GM18505 (cell line): ENCODE results near the gene SLC12A4.
A peak's percentile ranks its signal among the peaks of the same experiment; 100 is the strongest.
"Not testable (repeated sequence)": the region's sequence is repeated elsewhere in the genome, so short reads cannot be mapped to it uniquely, and the experiment has no call there.

Experiments used
- ATAC-seq: cut with Tn5 transposase; IDR thresholded peaks from one replicate; pipeline ENCODE4 v1.9.1; 2021; ENCODE audit not compliant: unreplicated experiment
- POLR2A ChIP-seq: IDR thresholded peaks from 4 replicates; pipeline ENCODE4 v1.6.1; 2011; ENCODE audit warnings: borderline replicate concordance; ENCODE audit not compliant: insufficient read depth, insufficient read length; ENCODE audit errors: extremely low read depth

Gene SLC12A4

DNA sequence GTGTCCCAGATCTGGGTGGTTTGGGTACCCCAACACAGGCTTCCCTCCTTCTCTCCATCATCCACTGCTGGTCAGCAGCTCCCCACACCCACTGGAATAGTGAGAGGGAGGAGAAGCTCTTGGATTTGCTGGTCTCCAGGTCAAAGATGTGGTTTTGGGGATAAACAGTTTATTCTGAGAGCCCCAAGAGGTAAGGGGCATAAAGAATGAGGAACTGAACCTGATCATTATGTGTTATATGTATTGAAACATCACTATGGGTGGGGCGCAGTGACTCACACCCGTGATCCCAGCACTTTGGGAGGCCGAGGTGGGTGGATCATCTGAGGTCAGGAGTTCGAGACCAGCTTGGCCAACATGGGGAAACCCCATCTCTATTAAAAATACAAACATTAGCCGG, 27.0 kb upstream of the SLC12A4 start:
- ATAC-seq: no peak
- TF ChIP-seq POLR2A: no peak

- not testable (repeated sequence) for ATAC-seq
Observed at GRCh38 chr16:67994040-67994408, 25.6 kb upstream of the SLC12A4 start.

- peak; percentile 41 for TF ChIP-seq POLR2A
- ATAC-seq: peak; percentile 75
Observed at GRCh38 chr16:67993207-67994039, 25.0 kb upstream of the SLC12A4 start.

DNA sequence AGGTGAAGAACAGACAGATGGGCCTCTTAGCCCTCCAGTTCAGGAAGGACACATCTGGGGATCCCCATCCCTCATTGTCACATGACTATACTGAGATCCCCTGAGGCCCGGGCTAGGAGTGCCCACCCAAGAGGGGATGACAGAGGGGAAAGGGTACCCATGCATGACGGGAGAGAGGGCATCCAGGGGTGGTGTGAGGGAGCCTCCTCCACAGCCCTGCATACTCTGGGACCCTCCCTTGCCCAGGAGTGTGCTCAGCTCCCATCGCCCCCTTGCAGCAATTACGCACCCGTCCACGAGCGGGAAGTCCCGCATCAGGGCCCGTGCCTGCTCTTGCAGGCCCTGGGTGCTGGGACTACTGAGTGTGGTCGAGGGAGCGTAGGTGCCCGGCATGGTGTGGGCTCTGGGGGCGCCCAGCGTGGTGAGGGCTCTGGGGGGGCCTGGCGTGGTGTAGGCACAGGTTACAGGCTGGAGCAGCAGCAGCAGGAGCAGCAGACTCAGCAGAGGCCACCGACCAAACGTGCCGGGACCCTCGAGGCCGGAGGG, 24.3 kb upstream of the SLC12A4 start:
- no peak for ATAC-seq
- TF ChIP-seq POLR2A: no peak

DNA sequence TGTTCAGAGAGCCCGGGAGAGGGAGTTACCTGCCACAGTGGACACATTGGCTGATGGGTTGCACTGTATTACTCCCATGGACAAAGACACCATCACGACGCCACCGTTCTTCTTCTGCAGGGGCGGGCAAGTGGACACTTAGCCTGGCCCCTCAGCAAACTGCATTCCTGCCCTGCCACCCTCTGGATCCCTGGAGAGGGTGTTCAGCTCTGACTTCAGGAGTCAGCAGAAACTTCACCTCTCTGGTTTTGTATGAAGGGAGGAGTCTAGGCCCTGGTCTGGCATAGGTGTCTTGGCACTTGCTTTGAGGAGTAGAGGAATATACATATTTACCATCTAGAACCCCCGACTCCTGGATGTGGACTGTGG, 21.6 kb upstream of the SLC12A4 start:
- ATAC-seq: no peak
- no peak for TF ChIP-seq POLR2A

DNA sequence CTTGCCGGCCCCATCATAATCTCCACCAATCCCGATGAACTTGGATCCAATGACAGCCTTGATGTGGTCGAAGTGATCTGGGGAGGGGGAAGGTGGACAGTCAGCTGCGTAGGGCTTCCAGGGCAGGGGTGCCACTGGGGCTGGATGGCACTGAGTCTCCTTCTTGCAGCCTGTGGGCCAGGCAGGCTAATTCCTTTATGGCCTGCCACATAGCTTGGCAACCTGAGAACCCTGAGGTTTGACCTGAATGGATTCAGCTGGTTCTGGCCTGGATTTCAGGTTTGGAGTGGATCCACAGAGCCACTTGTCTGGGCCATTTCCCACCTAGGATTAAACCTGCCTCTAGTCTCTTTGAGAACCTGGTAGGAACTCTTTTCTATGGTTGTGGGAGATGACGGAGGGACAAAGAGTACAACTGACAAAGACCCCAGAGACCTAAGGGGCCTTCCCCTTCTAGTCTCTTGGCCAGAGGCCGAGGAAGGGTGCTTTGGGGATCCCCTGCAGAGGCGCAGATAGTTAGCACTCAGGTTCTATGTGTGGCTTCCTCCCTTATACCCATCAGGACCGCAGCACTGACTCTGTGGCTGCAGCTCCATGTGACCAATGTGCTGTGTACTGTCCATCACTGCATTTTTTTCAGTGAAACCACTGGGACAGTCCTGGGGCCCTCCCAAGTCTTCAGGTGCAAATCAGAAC, 21.0 kb upstream of the SLC12A4 start:
- no peak for TF ChIP-seq POLR2A

DNA sequence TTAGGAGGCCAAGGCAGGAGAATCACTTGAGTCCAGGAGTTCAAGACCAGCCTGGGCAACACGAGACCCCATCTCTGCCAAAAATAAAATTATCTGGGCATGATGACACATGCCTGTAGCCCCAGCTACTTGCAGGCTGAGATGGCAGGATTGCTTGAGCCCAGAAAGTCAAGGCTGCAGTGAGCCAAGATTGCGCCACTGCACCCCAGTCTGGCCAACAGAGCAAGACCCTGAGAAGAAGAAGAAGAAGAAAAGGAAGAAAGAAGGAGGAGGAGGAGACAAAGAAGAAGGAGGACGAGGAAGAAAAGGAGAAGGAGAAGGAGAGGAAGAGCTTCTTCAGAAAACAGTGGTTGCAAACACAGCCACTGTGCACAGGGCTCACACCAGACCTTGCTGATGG, 20.2 kb upstream of the SLC12A4 start:
- no peak for TF ChIP-seq POLR2A
- ATAC-seq: no peak

More for the DNA sequence above, 21.0 kb upstream of the SLC12A4 start:
- no peak for ATAC-seq

- no peak for ATAC-seq
Observed at GRCh38 chr16:67987460-67988160, 19.2 kb upstream of the SLC12A4 start.

GRCh38 chr16:67986949-67987348, 18.5 kb upstream of the SLC12A4 start:
- no peak for TF ChIP-seq POLR2A
- no peak for ATAC-seq

More at GRCh38 chr16:67987460-67988160, 19.2 kb upstream of the SLC12A4 start:
- TF ChIP-seq POLR2A: no peak

GRCh38 chr16:67982011-67982696, 13.7 kb upstream of the SLC12A4 start:
- ATAC-seq: no peak
- TF ChIP-seq POLR2A: no peak

GRCh38 chr16:67979955-67980678, 11.7 kb upstream of the SLC12A4 start, which contains the start of gene DPEP3:
Gene DPEP3, minus strand, starts transcription at chr16:67980499. Its CDS starts 119 bp downstream, at chr16:67980380.
- ATAC-seq: no peak
- no peak for TF ChIP-seq POLR2A

GRCh38 chr16:67977469-67978227, 9.2 kb upstream of the SLC12A4 start:
- no peak for ATAC-seq
- TF ChIP-seq POLR2A: no peak
